HUES48 (cell line): ENCODE measurements around the gene WIZ.

ENCODE experiments used
- H3K27ac ChIP-seq: one replicate; pipeline ENCODE4 v1.7.0; 2013; ENCODE audit warnings: low read depth, low read length, inconsistent platforms
- H3K27me3 ChIP-seq: 2 replicates; pipeline ENCODE4 v1.6.1; 2013; ENCODE audit warnings: mild to moderate bottlenecking, low read length; ENCODE audit not compliant: control insufficient read depth, insufficient read depth
- H3K36me3 ChIP-seq: 2 replicates; pipeline ENCODE4 v1.6.1; 2013; ENCODE audit warnings: low read length; ENCODE audit not compliant: control insufficient read depth, insufficient read depth
- H3K4me1 ChIP-seq: 2 replicates; pipeline ENCODE4 v1.6.1; 2013; ENCODE audit warnings: mild to moderate bottlenecking, low read length; ENCODE audit not compliant: control insufficient read depth, insufficient read depth
- H3K4me3 ChIP-seq: 2 replicates; pipeline ENCODE4 v1.5.1; 2013; ENCODE audit warnings: mild to moderate bottlenecking, low read depth, low read length
- H3K9ac ChIP-seq: 2 replicates; pipeline ENCODE4 v1.6.1; 2013; ENCODE audit warnings: mild to moderate bottlenecking, low read depth, low read length, moderate library complexity
- H3K9me3 ChIP-seq: 2 replicates; pipeline ENCODE4 v1.6.1; 2013; ENCODE audit warnings: low read length; ENCODE audit not compliant: control insufficient read depth, insufficient read depth

WIZ gene

DNA sequence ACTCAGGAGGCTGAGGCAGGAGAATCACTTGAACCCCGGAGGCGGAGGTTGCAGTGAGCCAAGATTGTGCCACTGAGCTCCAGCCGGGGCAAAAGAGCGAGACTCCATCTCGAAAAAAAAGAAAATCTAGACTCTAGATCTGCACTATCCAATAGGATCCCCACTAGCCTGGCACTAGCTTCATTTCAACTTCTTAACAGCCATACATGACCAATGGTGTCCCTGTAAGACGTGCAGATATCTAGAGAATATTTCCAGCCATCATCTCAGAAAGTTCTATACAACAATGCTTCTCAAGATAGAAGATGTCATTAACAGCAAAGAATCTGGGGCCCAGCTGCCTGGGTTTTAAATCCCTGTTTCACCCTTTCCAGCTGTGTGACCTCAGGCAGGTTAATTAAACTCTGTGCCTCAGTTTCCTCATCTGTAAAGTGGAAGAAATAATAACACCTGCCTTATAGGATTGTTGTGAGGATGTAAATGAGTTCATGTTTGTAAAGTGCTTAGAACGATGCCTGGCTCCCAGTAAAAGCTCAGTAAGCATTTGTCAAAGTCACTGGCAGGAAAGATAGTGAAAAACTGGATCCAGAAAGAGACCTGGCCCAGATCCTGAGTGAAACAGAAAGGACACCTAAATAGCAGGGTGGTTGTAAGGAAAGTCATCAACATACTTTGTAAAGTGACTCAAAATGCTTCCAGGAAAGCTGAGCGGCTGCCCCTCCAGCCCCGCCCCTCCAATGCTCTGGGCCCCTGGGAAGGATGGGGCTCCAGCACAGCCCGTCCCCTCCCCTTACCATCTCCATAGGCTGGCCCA lies 13.5 kb downstream of the WIZ start:
- H3K27ac ChIP-seq, result no peak overlapping the region
- H3K9ac ChIP-seq, result no peak overlapping the region
- H3K27me3 ChIP-seq, result no peaks in the 10 kb centered on the region
- H3K4me1 ChIP-seq, result peaks cover 10% of the 10 kb centered on the region
- no peak overlapping the region for H3K4me3 ChIP-seq
- no peaks in the 10 kb centered on the region for H3K36me3 ChIP-seq
- no peaks in the 10 kb centered on the region for H3K9me3 ChIP-seq

DNA sequence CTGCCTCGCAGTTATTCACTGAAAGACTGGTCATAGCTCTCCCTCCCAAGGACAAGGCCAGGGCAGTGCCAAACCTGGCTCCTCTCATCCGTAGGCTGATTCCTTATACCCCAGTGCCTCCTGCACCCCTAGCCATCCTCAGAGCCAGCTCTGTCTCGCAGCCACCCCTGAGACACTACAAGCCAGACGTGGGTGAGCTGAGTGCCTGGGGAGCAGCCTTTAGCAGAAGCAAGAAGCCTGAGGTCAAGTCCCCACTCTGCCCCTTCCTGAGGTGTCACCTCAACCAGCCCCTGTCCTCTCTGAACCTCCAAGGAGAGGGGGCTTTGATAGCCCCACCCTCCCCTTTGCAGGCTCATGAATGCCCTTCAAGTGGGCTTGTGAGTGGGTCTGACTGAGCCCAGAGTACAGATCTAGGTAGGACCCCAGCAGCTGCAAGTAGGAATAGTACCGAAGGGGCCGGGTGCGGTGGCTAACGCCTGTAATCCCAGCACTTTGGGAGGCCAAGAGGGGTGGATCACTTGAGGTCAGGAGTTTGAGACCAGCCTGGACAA lies 16.2 kb downstream of the WIZ start:
- H3K9ac ChIP-seq, result no peak overlapping the region
- H3K4me1 ChIP-seq, result peaks cover 11% of the 10 kb centered on the region
- H3K36me3 ChIP-seq, result no peaks in the 10 kb centered on the region
- H3K27ac ChIP-seq, result no peak overlapping the region
- H3K27me3 ChIP-seq, result no peaks in the 10 kb centered on the region
- peak overlapping the region; percentile 76 for H3K4me3 ChIP-seq
- H3K9me3 ChIP-seq, result no peaks in the 10 kb centered on the region

DNA sequence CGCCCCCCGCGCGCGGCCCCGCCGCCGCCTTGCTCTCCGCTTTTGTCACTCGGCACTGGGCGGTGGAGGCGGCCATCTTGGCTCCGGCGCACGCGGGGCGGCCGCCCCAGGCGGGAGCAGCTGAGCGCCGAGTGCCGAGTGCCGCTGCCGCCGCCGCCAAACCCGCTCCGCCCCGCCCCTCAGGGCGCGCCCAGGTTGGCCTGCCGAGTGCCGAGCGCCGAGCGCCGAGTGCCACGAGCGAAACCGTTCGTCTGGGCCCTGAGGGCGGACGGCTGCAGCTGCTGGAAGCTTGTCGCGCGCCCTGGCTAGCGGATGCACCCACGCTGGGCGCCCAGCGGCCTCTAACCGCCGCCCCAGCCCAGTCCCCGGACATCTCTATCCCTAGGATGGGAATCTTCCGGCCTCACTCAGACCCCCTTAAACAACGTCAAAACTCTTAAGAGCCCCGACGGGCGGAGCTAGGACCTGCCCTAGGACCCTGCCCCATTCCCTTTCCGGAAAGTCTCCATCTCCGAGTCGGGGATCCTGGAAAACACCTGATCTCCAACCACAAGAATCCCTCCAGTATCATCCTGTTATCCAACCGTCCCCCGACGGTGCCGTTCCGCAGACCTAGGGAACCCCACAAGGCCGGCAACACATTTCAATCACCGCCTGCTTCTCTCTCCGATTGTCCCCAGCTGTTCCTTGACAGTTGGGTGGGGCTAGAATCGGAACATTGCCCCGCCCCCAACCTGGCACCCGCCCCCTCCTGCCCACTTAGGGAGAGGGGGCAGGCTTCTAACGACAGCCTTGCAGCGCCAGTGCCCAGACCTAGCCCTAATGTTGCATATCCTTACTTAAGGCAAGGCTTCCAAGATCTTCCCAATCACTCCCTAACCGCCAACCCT lies 16.9 kb downstream of the WIZ start:
- H3K27ac ChIP-seq, result peak overlapping the region; percentile 53
- no peaks in the 10 kb centered on the region for H3K27me3 ChIP-seq
- H3K9ac ChIP-seq, result no peak overlapping the region

DNA sequence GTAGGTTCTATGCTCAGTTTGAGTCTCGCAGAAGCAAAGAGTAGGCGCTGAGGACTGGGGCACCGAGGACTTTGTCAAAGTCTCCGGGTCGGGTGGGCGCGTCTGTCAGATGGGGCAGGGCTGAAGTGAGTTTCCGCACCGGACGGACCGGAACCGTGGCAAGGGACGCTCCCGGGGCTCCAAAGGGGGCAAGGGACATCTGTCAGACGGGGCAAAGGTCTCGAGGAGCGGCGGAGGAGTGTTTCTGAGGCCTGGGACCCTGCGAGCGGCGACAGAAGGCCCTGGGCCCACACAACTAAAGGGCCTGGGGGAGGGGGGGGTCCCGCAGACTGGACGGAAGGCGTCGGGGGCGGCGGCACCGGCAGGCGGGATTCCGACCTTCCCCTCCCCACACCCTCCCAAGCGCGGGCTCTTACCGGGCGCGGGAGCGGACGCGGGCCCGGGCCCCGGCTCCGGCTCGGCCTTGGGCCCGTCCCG lies 17.7 kb downstream of the WIZ start:
- no peak overlapping the region for H3K27ac ChIP-seq
- H3K4me1 ChIP-seq, result peaks cover 11% of the 10 kb centered on the region
- H3K4me3 ChIP-seq, result peak overlapping the region; percentile 79

More for the DNA sequence above, 16.9 kb downstream of the WIZ start:
- Histone ChIP-seq H3K36me3 (no peaks in the 10 kb centered on the region), H3K9me3 (no peaks in the 10 kb centered on the region), H3K4me1 (peaks cover 11% of the 10 kb centered on the region), H3K4me3 (peak overlapping the region; percentile 76)

DNA sequence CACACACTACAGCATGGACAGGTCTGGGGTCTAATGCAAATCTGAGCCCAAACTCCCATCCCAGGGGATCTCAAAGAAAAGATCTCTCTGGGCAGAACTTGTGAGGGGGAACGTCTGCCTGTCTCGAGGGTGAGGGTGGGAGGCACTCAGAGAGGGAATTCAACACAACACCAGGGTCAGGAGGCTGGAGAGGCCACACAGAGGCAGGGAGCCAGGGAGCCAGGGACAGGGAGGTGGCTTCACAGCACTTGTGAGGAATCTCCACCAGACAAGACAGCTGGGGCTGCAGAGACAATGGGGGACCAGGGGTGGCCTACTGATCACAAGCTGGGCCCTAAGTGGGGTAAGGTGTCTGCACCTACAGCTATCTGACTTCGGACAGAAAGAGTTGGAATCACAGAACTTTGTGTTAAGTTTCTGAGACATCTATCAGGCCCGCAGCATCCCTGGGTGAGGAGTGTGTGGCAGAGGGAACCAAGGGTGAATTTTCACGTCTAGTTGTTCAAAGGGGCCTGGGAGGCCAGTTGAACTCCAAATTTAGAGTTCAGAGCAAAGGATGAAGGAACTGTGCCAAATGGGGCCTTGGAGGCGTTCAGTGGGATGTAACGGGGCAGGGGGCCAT lies 18.2 kb downstream of the WIZ start:
- peak overlapping the region; percentile 34; the same call in 1 of the 2 replicates for H3K9ac ChIP-seq
- peaks cover 12% of the 10 kb centered on the region for H3K36me3 ChIP-seq
- H3K27ac ChIP-seq, result no peak overlapping the region
- no peaks in the 10 kb centered on the region for H3K9me3 ChIP-seq
- peaks cover 11% of the 10 kb centered on the region for H3K4me1 ChIP-seq
- no peaks in the 10 kb centered on the region for H3K27me3 ChIP-seq
- peak overlapping the region; percentile 79 for H3K4me3 ChIP-seq

More for the DNA sequence above, 17.7 kb downstream of the WIZ start:
- no peaks in the 10 kb centered on the region for H3K9me3 ChIP-seq
- H3K36me3 ChIP-seq, result peaks cover 6% of the 10 kb centered on the region
- H3K9ac ChIP-seq, result peak overlapping the region; percentile 34; the same call in 1 of the 2 replicates
- no peaks in the 10 kb centered on the region for H3K27me3 ChIP-seq

DNA sequence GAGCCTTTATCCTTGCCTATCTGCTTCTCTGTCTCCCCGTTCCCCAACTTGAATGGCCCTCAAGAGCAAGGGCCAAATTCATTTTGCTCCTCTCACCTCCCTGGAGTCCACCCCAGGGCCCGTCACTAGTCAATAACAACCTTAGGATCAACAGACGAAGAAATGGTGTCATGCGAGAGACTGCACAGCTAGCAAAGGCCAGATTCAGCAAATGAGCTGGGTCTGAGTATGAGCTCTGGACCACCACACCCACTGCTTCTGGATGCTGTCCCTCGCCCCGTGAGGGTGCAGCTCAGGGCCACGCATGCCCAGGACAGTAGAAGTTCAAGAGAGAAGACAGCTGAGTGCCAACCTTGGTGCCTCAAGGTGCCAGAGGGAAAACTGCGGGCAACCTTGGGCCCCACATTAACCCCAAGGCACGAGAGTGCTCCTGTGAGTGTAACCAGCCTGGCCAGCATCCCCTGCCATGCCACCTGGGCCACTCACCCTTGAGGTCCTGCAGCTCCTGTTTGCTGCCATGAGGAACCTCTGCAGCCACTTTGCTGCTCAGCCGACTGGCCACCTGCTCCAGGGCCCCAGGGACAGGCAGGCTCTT lies 19.1 kb downstream of the WIZ start:
- Histone ChIP-seq H3K27ac (no peak overlapping the region), H3K36me3 (peaks cover 19% of the 10 kb centered on the region), H3K9ac (no peak overlapping the region), H3K4me1 (peaks cover 11% of the 10 kb centered on the region), H3K4me3 (no peak overlapping the region), H3K27me3 (no peaks in the 10 kb centered on the region), H3K9me3 (no peaks in the 10 kb centered on the region)

- Histone ChIP-seq H3K4me1 (peaks cover 11% of the 10 kb centered on the region), H3K4me3 (no peak overlapping the region), H3K36me3 (peaks cover 25% of the 10 kb centered on the region), H3K27ac (no peak overlapping the region), H3K9ac (no peak overlapping the region), H3K27me3 (no peaks in the 10 kb centered on the region), H3K9me3 (no peaks in the 10 kb centered on the region)
Measured at GRCh38 chr19:15429825-15430467, 19.8 kb downstream of the WIZ start.

- no peak overlapping the region for H3K4me3 ChIP-seq
- no peak overlapping the region for H3K27ac ChIP-seq
- peaks cover 11% of the 10 kb centered on the region for H3K4me1 ChIP-seq
- no peak overlapping the region for H3K9ac ChIP-seq
- H3K27me3 ChIP-seq, result no peaks in the 10 kb centered on the region
- H3K9me3 ChIP-seq, result no peaks in the 10 kb centered on the region
- H3K36me3 ChIP-seq, result peaks cover 32% of the 10 kb centered on the region
Measured at GRCh38 chr19:15428956-15429824, 20.6 kb downstream of the WIZ start.

DNA sequence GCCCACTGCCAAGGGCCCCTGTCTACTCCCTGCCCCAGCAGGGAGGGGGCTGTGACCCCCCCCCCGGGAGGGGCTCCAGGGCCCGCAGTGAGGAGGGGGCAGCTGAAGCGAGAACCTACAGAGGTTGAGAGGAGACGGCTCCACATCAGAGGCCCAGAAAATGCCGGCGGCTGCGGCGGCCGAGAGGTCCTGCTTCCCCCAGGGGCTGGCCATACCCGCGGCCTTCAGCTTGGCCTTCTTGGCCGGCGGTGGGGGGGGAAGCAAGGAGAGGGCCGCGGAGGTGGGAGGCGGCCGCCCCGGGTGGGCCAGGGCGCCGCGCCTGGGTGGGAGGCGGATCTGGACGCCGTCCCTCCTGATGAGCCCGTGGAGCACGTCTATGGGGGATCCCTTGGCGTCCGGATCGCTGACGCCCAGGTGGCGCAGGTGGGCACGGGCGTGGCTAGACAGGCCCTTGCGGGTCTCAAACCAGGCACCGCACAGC lies 21.7 kb downstream of the WIZ start:
- H3K36me3 ChIP-seq, result peaks cover 44% of the 10 kb centered on the region
- H3K9ac ChIP-seq, result no peak overlapping the region
- no peak overlapping the region for H3K27ac ChIP-seq
- no peaks in the 10 kb centered on the region for H3K27me3 ChIP-seq
- H3K4me1 ChIP-seq, result peaks cover 6% of the 10 kb centered on the region; the same call in 1 of the 2 replicates
- H3K4me3 ChIP-seq, result no peak overlapping the region
- H3K9me3 ChIP-seq, result no peaks in the 10 kb centered on the region
